ENCODE measurements around the gene SMPDL3A.
A peak's percentile ranks its signal among the peaks of the same experiment; 100 is the strongest.

Gene SMPDL3A

GRCh38 chr6:122778302-122778701 lies 10.8 kb upstream of the SMPDL3A start:
- DNase-seq = no peak

GRCh38 chr6:122778985-122779661 lies 9.9 kb upstream of the SMPDL3A start:
- DNase-seq = no peak

GRCh38 chr6:122779667-122780066 lies 9.4 kb upstream of the SMPDL3A start, which contains the start of gene FABP7:
Gene FABP7, plus strand, starts transcription at chr6:122779716. Its CDS starts 79 bp downstream, at chr6:122779795.
- no peak for DNase-seq

GRCh38 chr6:122780114-122780513 lies 8.9 kb upstream of the SMPDL3A start:
- no peak for DNase-seq

DNA sequence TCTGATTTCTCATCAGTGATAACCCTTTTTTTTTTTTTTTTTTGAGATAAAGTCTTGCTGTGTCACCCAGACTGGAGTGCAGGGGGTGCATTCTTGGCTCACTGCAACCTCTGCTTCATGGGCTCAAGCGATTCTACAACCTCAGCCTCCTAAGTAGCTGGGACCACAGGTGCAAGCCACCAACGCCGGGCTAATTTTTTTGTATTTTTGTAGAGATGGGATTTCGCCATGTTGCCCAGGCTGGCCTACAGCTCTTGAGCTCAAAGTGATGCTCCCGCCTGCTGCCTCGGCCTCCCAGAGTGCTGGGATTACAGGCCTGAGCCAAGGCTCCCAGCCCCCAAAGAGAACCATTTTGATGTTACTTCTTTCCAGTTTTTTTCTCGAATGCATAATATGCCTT lies 7.3 kb upstream of the SMPDL3A start:
- no peak for DNase-seq

DNA sequence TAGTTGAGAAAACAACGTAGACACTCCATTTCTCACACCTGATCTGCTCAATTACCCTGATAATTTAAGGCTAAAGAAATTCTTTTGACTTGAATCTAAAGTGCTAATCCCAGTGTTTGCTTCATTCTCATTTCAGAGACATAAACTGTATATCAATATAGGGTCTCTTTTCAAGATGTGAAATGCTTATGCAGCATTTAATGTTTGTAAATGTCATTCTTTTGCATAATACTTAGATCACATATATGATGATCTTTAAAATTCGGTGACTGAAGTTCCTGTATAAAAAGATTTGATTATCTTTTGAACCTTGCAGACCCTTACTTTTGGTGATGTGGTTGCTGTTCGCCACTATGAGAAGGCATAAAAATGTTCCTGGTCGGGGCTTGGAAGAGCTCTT lies 5.7 kb upstream of the SMPDL3A start:
- no peak for DNase-seq

DNA sequence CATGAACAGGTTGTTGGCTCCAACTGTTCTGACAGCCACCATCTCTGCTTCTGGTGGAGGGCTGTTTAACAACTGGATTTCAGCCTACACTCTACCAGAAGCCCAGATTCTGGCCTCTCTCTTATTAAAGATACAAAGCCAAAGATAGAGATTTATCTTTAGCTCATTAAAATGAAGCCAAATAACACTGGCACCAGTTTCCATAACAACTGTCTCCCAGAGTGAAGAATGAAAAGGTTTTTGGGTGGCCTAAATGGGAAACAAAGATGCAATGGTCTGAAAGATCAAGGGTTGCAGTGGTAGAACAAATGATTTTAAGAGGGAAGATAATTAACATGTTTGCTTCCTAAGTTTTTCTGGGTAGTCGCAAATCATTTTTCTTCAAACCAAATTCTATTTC lies 3.2 kb upstream of the SMPDL3A start:
- no peak for DNase-seq

GRCh38 chr6:122787721-122788120 lies 1.3 kb upstream of the SMPDL3A start:
- no peak for DNase-seq

- DNase-seq = no peak
Observed at GRCh38 chr6:122788208-122788607, 850 bp upstream of the SMPDL3A start.

DNA sequence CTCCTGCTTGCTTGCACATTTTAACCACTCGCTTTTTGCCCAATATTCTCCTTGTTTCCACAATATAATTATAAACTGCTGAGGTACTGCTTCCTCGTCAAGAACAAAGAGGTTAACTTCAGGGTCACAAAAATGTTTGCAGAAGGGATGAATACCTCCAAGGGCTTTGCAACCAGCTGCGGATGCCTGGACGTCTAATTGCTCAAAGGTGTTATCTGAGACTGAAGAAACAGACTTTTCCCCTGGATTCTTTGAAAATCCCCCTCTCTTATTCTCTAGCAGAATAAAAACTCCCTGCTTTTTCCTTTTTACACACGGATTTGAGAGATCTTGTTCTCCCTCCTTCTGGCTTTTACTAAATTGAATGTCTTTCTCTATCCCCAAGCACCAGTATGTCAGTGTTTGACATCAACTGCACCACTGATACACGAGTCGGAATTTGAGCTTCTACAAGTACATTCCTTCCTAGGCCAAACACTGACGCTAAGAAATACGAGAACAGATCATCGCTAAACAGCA lies 336 bp upstream of the SMPDL3A start:
- DNase-seq = no peak

- no peak for DNase-seq
Observed at GRCh38 chr6:122790028-122790422, 967 bp downstream of the SMPDL3A start.

GRCh38 chr6:122790423-122791309 lies 1.6 kb downstream of the SMPDL3A start:
- peak; percentile 24 for DNase-seq

- no peak for DNase-seq
Observed at GRCh38 chr6:122791310-122791679, 2.2 kb downstream of the SMPDL3A start.

DNA sequence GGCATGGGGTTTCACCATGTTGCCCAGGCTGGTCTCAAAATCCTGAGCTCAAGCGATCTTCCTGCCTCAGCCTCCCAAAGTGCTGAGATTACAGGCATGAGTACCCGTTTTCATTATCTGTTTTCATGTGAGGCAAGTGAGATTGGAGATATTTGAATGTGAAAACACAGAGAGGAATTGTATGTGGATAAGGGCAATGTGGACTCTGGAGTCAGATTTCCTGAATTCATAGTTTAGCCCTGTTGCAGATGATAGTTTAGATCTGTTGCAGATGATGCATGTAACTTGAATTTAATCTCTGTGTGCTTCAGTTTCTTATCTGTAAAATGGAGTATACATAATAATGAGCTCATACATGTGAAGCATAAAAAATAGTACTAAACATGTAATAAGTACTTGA lies 3.7 kb downstream of the SMPDL3A start:
- no peak for DNase-seq

GRCh38 chr6:122797537-122797936 lies 8.5 kb downstream of the SMPDL3A start:
- no peak for DNase-seq

DNA sequence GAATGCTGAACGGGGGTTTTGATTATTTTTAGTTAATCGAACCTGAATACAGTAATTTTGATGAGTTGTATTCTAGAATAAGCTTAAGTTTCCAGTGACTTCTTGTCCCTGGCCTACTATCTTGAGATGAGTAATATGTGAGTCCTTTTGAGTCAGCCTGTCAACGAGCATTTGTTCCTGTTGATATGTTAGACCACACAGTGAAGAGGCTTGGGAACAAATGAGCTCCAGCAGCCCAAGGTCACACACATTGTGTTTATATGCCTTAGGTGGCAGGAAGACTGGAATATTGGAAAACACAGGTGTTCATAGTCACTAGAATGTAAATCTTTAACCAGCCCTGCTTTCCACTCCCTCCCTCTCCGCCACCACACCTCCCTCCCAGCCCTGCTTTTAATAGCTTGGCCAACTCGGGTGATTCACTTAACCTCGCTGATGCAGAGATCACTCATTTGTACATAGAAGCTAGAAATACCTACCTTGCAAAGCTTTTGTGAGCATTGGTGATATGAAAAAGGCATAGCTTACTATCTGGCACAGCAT lies 9.1 kb downstream of the SMPDL3A start:
- no peak for DNase-seq

DNA sequence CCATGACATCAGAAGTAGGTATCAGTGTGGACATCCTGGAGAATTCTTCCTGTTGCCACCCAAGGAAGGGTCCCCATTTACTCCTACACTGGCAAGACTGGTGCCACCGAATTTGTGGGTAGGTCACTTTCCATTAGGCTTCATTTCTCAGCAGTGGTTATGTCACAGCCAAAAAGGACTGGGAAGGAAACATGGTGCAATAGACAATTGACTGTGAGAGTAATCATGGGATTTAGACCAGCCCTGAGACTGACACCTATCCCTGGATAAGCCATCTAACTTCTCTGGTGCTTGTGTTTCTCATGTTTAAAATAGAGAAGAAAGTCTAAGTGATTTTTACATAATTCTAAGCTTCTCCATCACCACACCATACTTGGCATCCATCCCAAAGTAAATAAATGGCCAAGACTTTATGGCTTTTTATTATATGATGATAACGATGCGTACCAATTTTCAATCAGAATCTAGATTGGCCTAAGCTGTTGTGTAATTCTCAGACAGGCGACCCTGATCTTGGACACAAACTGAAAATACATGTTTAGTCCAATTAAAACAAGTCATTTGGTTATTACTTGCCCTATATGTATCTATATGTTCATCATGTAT lies 10.2 kb downstream of the SMPDL3A start:
- DNase-seq = no peak

- no peak for DNase-seq
Observed at GRCh38 chr6:122799916-122800686, 11.0 kb downstream of the SMPDL3A start.

GRCh38 chr6:122800906-122801305 lies 11.8 kb downstream of the SMPDL3A start:
- DNase-seq = no peak

DNA sequence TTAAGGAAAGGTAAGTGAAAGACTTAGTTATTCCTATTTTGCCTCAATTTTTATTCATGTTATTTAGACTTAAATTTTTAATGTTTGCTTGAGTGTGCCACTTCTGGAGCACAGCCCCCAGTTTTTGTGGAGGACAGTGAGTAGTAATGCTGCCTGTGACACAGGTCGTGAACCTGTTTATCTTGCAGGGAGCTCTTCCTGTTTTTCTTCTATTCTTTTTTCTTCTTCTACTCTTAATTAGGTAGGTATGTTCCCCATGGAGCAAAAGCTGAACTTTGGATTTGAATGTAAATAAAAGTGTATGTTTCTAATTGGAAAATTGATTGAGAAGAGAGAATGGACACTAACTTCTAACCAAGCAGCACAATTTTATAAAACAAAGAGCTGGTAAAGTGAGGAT lies 12.3 kb downstream of the SMPDL3A start:
- no peak for DNase-seq

DNA sequence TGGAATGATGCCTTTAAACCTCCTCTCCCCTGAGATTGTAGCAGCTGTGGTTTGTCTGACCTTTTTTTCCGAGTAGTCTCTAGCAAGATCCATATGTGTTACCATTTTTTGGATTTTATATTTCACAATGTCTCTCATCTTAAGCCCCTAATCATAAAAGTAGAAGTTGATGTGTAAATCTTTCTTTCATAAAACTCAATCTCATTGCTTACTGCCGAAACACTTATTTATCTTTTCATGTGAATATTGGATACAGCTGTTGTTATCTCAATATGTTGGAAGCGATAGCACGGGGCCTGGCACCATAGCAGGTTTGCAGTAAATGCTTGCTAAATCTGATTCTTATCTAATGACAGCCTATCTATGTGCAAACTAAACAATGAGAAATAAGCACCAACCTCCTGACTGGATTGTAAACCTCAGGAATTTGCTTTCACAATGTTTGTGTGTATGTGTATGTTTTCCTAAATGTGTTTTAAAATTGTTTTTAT lies 14.2 kb downstream of the SMPDL3A start:
- no peak for DNase-seq

- DNase-seq = no peak
Observed at GRCh38 chr6:122804962-122805485, 16.0 kb downstream of the SMPDL3A start.

All from DMS79 (cell line).